HG03025 (cell line): ENCODE data around the gene FOXD4.
"Not testable (repeated sequence)": the region's sequence is repeated elsewhere in the genome, so short reads cannot be mapped to it uniquely, and the experiment has no call there.

Experiments
- ATAC-seq: cut with Tn5 transposase; IDR thresholded peaks from one replicate; pipeline ENCODE4 v1.9.1; 2021; ENCODE audit warnings: mild to moderate bottlenecking, moderate library complexity; ENCODE audit not compliant: unreplicated experiment, low FRiP score

The FOXD4 gene

GRCh38 chr9:117995-118467, at the start of gene FOXD4:
TSS of gene FOXD4 (minus strand) at chr9:118417. CDS start at chr9:118119, 298 bp downstream.
- not testable (repeated sequence) for ATAC-seq

- not testable (repeated sequence) for ATAC-seq
These were observed 41.7 kb upstream of the FOXD4 start for GRCh38 chr9:159871-160270.

- ATAC-seq, result not testable (repeated sequence)
These were observed 33.0 kb upstream of the FOXD4 start for GRCh38 chr9:151173-151572.

GRCh38 chr9:139880-140279, 21.7 kb upstream of the FOXD4 start:
- ATAC-seq, result not testable (repeated sequence)

- ATAC-seq, result not testable (repeated sequence)
These were observed 848 bp downstream of the FOXD4 start for GRCh38 chr9:117144-117994.

GRCh38 chr9:116239-117077, 1.8 kb downstream of the FOXD4 start:
- ATAC-seq, result not testable (repeated sequence)

GRCh38 chr9:115118-115451, 3.1 kb downstream of the FOXD4 start:
- ATAC-seq, result not testable (repeated sequence)

GRCh38 chr9:114267-115117, 3.7 kb downstream of the FOXD4 start:
- ATAC-seq, result not testable (repeated sequence)

- not testable (repeated sequence) for ATAC-seq
These were observed 4.5 kb downstream of the FOXD4 start for GRCh38 chr9:113468-114266.

GRCh38 chr9:112589-113467, 5.4 kb downstream of the FOXD4 start:
- ATAC-seq, result not testable (repeated sequence)

GRCh38 chr9:110672-111071, 7.5 kb downstream of the FOXD4 start:
- not testable (repeated sequence) for ATAC-seq

- not testable (repeated sequence) for ATAC-seq
These were observed 8.7 kb downstream of the FOXD4 start for GRCh38 chr9:109540-109939.

GRCh38 chr9:108742-109495, 9.3 kb downstream of the FOXD4 start:
- not testable (repeated sequence) for ATAC-seq

- not testable (repeated sequence) for ATAC-seq
These were observed 12.2 kb downstream of the FOXD4 start for GRCh38 chr9:105991-106390.

GRCh38 chr9:100430-100829, 17.8 kb downstream of the FOXD4 start:
- not testable (repeated sequence) for ATAC-seq

GRCh38 chr9:99867-100266, 18.4 kb downstream of the FOXD4 start:
- not testable (repeated sequence) for ATAC-seq

GRCh38 chr9:98775-99174, 19.4 kb downstream of the FOXD4 start:
- not testable (repeated sequence) for ATAC-seq

GRCh38 chr9:94992-95391, 23.2 kb downstream of the FOXD4 start:
- ATAC-seq, result not testable (repeated sequence)
